Peyer's patch (tissue), 4 donors: ENCODE results near the gene RASA3.
"Not testable (repeated sequence)": the region's sequence is repeated elsewhere in the genome, so short reads cannot be mapped to it uniquely, and the experiment has no call there.

Experiments
- CTCF ChIP-seq, 6 experiments: fragments of 450-650 bp in 4 of 6; fragments of 200-600 bp in 2 of 6; sonication (generic) in 1 of 6; IDR thresholded peaks; one replicate each; pipeline ENCODE4 v1.5.1; 2017 to 2019; ENCODE audit warnings: antibody characterized with exemption in 6 of 6, mild to moderate bottlenecking in 3 of 6, moderate library complexity in 1 of 6
- POLR2A ChIP-seq, 2 donors: fragments of 450-650 bp; IDR thresholded peaks; one replicate each; pipeline ENCODE4 v1.5.1; 2017; ENCODE audit warnings: antibody characterized with exemption in 2 of 2, mild to moderate bottlenecking in 2 of 2, moderate library complexity in 2 of 2

- TF ChIP-seq POLR2A, CTCF (IDR thresholded peaks at IDR 0.05): not testable (repeated sequence)
These were observed 19.0 kb downstream of the RASA3 start for GRCh38 chr13:114113395-114113794.
